ENCODE data around the gene METTL18. TPM values are rescaled to one million over a fixed set of nuclear protein-coding genes. Genes with fewer than 3 reads are reported as not detected.

The METTL18 gene
- total RNA-seq, 6 experiments from 2014 or later, result 2.2 to 4.4 (median 2.8) TPM

DNA sequence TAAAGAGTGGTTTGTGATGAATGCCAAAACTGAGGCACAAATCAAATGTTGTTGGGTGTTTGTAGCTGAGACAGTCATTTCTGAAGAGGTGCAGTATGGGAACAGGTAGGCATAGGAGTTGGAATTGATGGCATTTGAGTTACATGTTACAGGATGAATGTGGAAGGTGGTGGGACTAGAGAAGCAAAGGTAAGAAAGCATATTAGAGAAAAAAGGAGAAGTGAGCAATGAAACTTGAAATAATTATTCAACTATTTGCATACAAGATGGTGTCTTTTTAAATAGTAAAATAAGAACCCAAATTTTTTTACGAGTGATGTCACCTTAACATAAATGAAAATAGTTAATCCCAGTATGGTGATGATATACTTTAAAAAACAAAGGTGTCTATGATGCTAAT lies 40.2 kb upstream of the METTL18 start:
- ATAC-seq (no peak), DNase-seq (no peak)
- intact Hi-C loops (cut with DNase I), result no loop called here
- no peak for TF ChIP-seq POLR2A (IDR thresholded peaks at IDR 0.05)
- TF ChIP-seq, protein P1, sequence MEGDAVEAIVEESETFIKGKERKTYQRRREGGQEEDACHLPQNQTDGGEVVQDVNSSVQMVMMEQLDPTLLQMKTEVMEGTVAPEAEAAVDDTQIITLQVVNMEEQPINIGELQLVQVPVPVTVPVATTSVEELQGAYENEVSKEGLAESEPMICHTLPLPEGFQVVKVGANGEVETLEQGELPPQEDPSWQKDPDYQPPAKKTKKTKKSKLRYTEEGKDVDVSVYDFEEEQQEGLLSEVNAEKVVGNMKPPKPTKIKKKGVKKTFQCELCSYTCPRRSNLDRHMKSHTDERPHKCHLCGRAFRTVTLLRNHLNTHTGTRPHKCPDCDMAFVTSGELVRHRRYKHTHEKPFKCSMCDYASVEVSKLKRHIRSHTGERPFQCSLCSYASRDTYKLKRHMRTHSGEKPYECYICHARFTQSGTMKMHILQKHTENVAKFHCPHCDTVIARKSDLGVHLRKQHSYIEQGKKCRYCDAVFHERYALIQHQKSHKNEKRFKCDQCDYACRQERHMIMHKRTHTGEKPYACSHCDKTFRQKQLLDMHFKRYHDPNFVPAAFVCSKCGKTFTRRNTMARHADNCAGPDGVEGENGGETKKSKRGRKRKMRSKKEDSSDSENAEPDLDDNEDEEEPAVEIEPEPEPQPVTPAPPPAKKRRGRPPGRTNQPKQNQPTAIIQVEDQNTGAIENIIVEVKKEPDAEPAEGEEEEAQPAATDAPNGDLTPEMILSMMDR (IDR thresholded peaks at IDR 0.05), result no peak
- no peaks in the 10 kb centered on the region for H3K9me3 ChIP-seq
- H3K4me1 ChIP-seq, result no peaks in the 10 kb centered on the region
- H3K27ac ChIP-seq, result no peak overlapping the region
- peaks cover 0 to 10% (median 0%) of the 10 kb centered on the region in 4 donors for H3K36me3 ChIP-seq
- no peak overlapping the region for H3K4me3 ChIP-seq
- 100% methylated on average over 1 of the region's 1 CpG for WGBS (ENCODE audit: insufficient coverage, low coverage, low lambda C conversion rate, missing lambda C conversion rate)
- H3K27me3 ChIP-seq, result no peaks in the 10 kb centered on the region

DNA sequence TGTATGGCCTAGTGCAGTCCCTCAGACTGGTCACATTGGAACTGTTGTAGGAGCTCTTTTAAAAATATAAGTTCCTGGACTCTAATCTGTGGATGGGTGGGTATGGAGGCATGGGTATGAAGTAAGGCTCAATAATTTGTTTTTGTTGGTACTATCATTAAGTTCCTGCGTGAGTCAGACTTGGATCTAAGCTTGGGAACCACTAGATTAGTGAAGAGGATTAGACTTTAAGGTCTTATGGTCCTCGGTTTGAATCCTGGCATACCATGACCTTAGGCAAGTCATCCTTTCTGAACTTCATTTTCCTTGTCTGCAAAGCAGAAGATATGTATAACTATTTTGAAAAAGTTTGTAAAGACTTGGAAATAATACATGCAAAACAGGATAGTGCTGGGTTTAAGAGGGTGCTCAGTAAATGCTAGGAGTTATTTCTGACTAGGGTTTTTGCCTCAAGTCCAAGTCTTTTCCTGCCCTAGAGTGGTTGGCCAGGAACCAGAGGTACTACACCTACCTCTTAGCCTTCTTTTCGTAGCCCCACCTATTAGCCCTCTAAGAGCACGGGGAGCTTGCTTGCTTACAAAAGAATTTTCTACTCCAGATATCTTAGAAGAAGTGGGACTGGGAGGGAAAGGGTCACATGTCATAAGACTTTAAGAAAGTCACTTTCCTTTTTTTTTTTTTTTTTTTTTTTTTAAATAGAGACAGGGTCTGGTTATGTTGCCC lies 38.6 kb upstream of the METTL18 start:
- H3K27me3 ChIP-seq, result no peaks in the 10 kb centered on the region
- no peaks in the 10 kb centered on the region for H3K4me1 ChIP-seq
- H3K9me3 ChIP-seq, result no peaks in the 10 kb centered on the region
- DNase-seq, result no peak
- H3K36me3 ChIP-seq, result peaks cover 0 to 20% (median under 1%) of the 10 kb centered on the region in 4 donors
- H3K27ac ChIP-seq, result no peak overlapping the region
- ATAC-seq, result no peak
- WGBS (ENCODE audit: insufficient coverage, low coverage, low lambda C conversion rate, missing lambda C conversion rate), result 74% methylated on average over 3 of the region's 4 CpGs
- intact Hi-C loops (cut with DNase I), result no loop called here
- TF ChIP-seq, protein P1 (IDR thresholded peaks at IDR 0.05), result no peak
- TF ChIP-seq POLR2A (IDR thresholded peaks at IDR 0.05), result no peak
- no peak overlapping the region for H3K4me3 ChIP-seq

DNA sequence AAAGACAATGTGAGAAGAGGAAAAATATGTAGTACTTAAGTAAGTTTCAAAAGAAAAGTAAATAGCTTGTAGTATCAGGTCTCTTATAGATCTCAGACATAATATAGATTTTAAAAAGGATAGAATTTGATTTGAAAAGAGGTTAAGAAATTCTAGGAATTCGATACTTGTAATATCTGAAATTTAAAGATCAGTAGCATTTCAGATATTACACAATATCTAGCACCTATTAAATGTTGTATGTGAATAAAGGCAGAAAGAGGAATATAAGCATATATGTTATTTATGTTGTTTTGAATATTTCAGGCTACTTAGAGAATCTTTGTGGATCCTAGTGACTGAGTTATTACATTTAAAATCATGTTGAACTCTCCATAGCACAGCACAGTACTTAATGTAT lies 35.0 kb upstream of the METTL18 start:
- Histone ChIP-seq H3K27ac (no peak overlapping the region), H3K36me3 (peaks cover 0 to 20% (median 7%) of the 10 kb centered on the region in 4 donors), H3K9me3 (no peaks in the 10 kb centered on the region), H3K27me3 (no peaks in the 10 kb centered on the region), H3K4me3 (no peak overlapping the region), H3K4me1 (no peaks in the 10 kb centered on the region)
- WGBS (ENCODE audit: insufficient coverage, low coverage, low lambda C conversion rate, missing lambda C conversion rate), result 100% methylated on average over 1 of the region's 1 CpG
- DNase-seq, result no peak
- ATAC-seq, result no peak
- TF ChIP-seq POLR2A (IDR thresholded peaks at IDR 0.05), result no peak
- TF ChIP-seq, protein P1 (IDR thresholded peaks at IDR 0.05), result no peak
- intact Hi-C loops (cut with DNase I), result loop anchor here in 1 of 2 donors (10.0 kb wide), 1 partner anchor 215 kb away; no protein-coding TSS in a partner anchor

- no peak for ATAC-seq
- H3K36me3 ChIP-seq, result peaks cover 0 to 18% (median 4%) of the 10 kb centered on the region in 4 donors
- WGBS (ENCODE audit: insufficient coverage, low coverage, low lambda C conversion rate, missing lambda C conversion rate), result 100% methylated on average over 3 of the region's 3 CpGs
- no peak overlapping the region for H3K4me3 ChIP-seq
- H3K27ac ChIP-seq, result no peak overlapping the region
- H3K4me1 ChIP-seq, result no peaks in the 10 kb centered on the region
- intact Hi-C loops (cut with DNase I), result loop anchor here in 1 of 2 donors (10.0 kb wide), 1 partner anchor 209 kb away; no protein-coding TSS in a partner anchor
- H3K9me3 ChIP-seq, result no peaks in the 10 kb centered on the region
- DNase-seq, result no peak
- TF ChIP-seq POLR2A (IDR thresholded peaks at IDR 0.05), result no peak
- TF ChIP-seq, protein P1 (IDR thresholded peaks at IDR 0.05), result no peak
- no peaks in the 10 kb centered on the region for H3K27me3 ChIP-seq
These were observed 29.4 kb upstream of the METTL18 start for GRCh38 chr1:169824153-169824552.

Data from right lobe of liver (tissue), 6 donors.